ENCODE measurements around the gene ADSL. TPM values are rescaled to one million over a fixed set of nuclear protein-coding genes. Genes with fewer than 3 reads are reported as not detected.

ADSL gene
- total and polyA plus RNA-seq, 2 of the 8 experiments (the other 6 are each of a cell fraction or from before 2014, with no cell fraction given) = 197 to 218 TPM

DNA sequence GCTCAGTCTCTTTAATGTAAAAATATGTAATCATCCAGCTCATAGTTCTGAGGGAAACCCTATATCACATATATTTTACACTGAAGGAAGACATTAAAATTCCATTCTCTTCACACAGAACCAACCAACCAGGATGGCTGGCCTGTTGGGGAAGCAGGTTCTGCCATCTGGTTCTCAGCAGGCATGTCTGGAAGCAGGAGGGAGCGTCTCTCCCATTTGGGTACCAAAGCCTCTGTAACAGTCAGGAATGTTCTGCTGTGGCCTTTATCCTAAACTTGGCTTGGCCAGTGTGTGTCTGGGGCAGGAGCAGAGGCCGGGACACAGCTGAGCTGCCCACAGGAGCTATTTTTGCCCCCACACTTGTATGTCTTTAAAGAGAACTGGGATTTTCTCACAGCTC, 53.3 kb downstream of the ADSL start:
- Histone ChIP-seq H3K14ac (ENCODE audit: insufficient read length) (no peak overlapping the region), H3K23ac (ENCODE audit: insufficient read length) (no peak overlapping the region), H3K27ac (ENCODE audit: low read depth, low read length) (no peak overlapping the region), H4K5ac (ENCODE audit: insufficient read length, low read depth, low read length) (no peak overlapping the region), H3K4me2 (ENCODE audit: insufficient read depth in 1 of 2, low read depth in 2 of 2, low read length in 2 of 2) (no peak overlapping the region), H2BK20ac (ENCODE audit: low read length) (no peak overlapping the region), H2BK120ac (replicated peaks; ENCODE audit: low read depth, low read length) (no peak overlapping the region), H4K8ac (ENCODE audit: extremely low read depth, insufficient read depth, low read length) (no peak overlapping the region), H2AK5ac (ENCODE audit: low read depth, low read length) (no peak overlapping the region), H4K91ac (replicated peaks; ENCODE audit: insufficient read length, low read length) (no peak overlapping the region), H3K23me2 (ENCODE audit: low read depth, low read length) (no peaks in the 10 kb centered on the region), H3K79me2 (ENCODE audit: control insufficient read depth in 1 of 2, insufficient read depth in 2 of 2, low read length in 2 of 2) (no peaks in the 10 kb centered on the region), H3K4me1 (replicated peaks in 1 of 4; ENCODE audit: control insufficient read depth in 3 of 4, insufficient read depth in 4 of 4, low read length in 3 of 4) (peaks cover 0 to 2% (median under 1%) of the 10 kb centered on the region in 4 experiments; a peak in 3 of 7 replicates), H3K36me3 (ENCODE audit: control insufficient read depth in 2 of 4, insufficient read depth in 4 of 4, low read length in 3 of 4) (peaks cover 0 to 15% (median 1%) of the 10 kb centered on the region in 4 experiments; a peak in 3 of 8 replicates), H3K4ac (replicated peaks; ENCODE audit: insufficient read length, low read depth, low read length) (no peak overlapping the region), H2BK12ac (ENCODE audit: low read depth, low read length) (no peak overlapping the region), H2AFZ (ENCODE audit: low read length) (no peak overlapping the region), H3K9ac (replicated peaks in 1 of 4; ENCODE audit: extremely low read depth in 1 of 4, low read depth in 3 of 4, low read length in 3 of 4) (no peak overlapping the region), H2BK5ac (ENCODE audit: low read depth, low read length) (no peak overlapping the region), H4K20me1 (replicated peaks in 1 of 2; ENCODE audit: control insufficient read depth in 1 of 2, insufficient read depth in 2 of 2, low read length in 2 of 2) (no peaks in the 10 kb centered on the region), H3K79me1 (ENCODE audit: low read depth, low read length) (no peaks in the 10 kb centered on the region), H3K18ac (ENCODE audit: extremely low read depth, low read length) (no peak overlapping the region), H3K4me3 (ENCODE audit: extremely low read depth in 1 of 4, insufficient read depth in 2 of 4, low read depth in 3 of 4, low read length in 4 of 4) (no peak overlapping the region), H3K56ac (replicated peaks; ENCODE audit: insufficient read length, low read depth, low read length) (no peak overlapping the region), H3K9me3 (ENCODE audit: insufficient read depth in 2 of 2, low read depth in 1 of 2, low read length in 1 of 2) (no peaks in the 10 kb centered on the region), H2BK15ac (ENCODE audit: low read length) (no peak overlapping the region), H3K27me3 (replicated peaks in 1 of 4; ENCODE audit: control insufficient read depth in 3 of 4, extremely low read depth in 1 of 4, insufficient read depth in 3 of 4, low read length in 3 of 4) (no peaks in the 10 kb centered on the region)
- CTCF ChIA-PET (ENCODE audit: partially characterized antibody) = interaction anchor here (0.6 to 3.4 kb wide), 15 partner anchors 8 to 418 kb away, joined by 3 to 10 read pairs (median 4); no protein-coding TSS in a partner anchor
- no peak for DNase-seq (ENCODE audit: low read depth in 1 of 2, low spot score in 2 of 2)
- no peak for TF ChIP-seq TAF7 (optimal IDR thresholded peaks at IDR 0.05; ENCODE audit: borderline replicate concordance, low read depth, low read length)
- TF ChIP-seq, protein P1, sequence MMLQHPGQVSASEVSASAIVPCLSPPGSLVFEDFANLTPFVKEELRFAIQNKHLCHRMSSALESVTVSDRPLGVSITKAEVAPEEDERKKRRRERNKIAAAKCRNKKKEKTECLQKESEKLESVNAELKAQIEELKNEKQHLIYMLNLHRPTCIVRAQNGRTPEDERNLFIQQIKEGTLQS (IDR thresholded peaks at IDR 0.05; ENCODE audit: insufficient read depth, low read depth, low read length) = no peak
- TF ChIP-seq FOSL1 (IDR thresholded peaks at IDR 0.05; ENCODE audit: insufficient read depth, low read depth, low read length) = no peak
- no peak for TF ChIP-seq CREB1 (IDR thresholded peaks at IDR 0.05)
- no peak for TF ChIP-seq CTBP2 (IDR thresholded peaks at IDR 0.05; ENCODE audit: borderline replicate concordance, insufficient read depth, insufficient read length, low read length)
- TF ChIP-seq EP300 (IDR thresholded peaks at IDR 0.05; ENCODE audit: borderline replicate concordance in 1 of 2, low read depth in 2 of 2, low read length in 2 of 2) = no peak
- TF ChIP-seq EZH2 (IDR thresholded peaks at IDR 0.05; ENCODE audit: low read depth, low read length, severe bottlenecking) = no peak
- TF ChIP-seq KDM1A (IDR thresholded peaks at IDR 0.05; ENCODE audit: borderline replicate concordance, low read length) = no peak
- TF ChIP-seq BCL11A (IDR thresholded peaks at IDR 0.05; ENCODE audit: low read depth in 2 of 2, low read length in 2 of 2) = no peak
- POLR2A ChIA-PET (ENCODE audit: partially characterized antibody) = interaction anchor here (1.2 to 2.4 kb wide), 2 partner anchors 16 to 29 kb away, joined by 6 to 7 read pairs; partner anchors contain the start of gene SGSM3
- no peak for FAIRE-seq
- 87% methylated on average over 2 of the region's 2 CpGs; no CpG with 5 or more reads in 1 of the 2 experiments for WGBS, 2 experiments (ENCODE audit: extremely low coverage in 1 of 2, insufficient coverage in 1 of 2, insufficient read length in 1 of 2, insufficient replicate concordance in 2 of 2, low coverage in 1 of 2, low lambda C conversion rate in 2 of 2, missing lambda C conversion rate in 1 of 2)

Data from H1 (cell line).